Muscle of leg (tissue), 11 donors: Measurements from ENCODE around the gene DIS3L2. TPM values are rescaled to one million over a fixed set of nuclear protein-coding genes. Genes with fewer than 3 reads are reported as not detected.
"Not testable (repeated sequence)": the region's sequence is repeated elsewhere in the genome, so short reads cannot be mapped to it uniquely, and the experiment has no call there.

Experiments used
- DNase-seq: peaks from one replicate; pipeline ENCODE4 v3.0.0; 2013
- H3K27ac ChIP-seq: one replicate; pipeline ENCODE4 v1.5.1; 2013; ENCODE audit warnings: mild to moderate bottlenecking, low read length, control low read depth
- H3K27me3 ChIP-seq: one replicate; pipeline ENCODE4 v1.6.1; 2013; ENCODE audit warnings: low read length; ENCODE audit not compliant: control insufficient read depth, insufficient read depth
- H3K36me3 ChIP-seq: one replicate; pipeline ENCODE4 v1.6.1; 2013; ENCODE audit warnings: low read length; ENCODE audit not compliant: control insufficient read depth, insufficient read depth
- H3K4me1 ChIP-seq: one replicate; pipeline ENCODE4 v1.6.1; 2013; ENCODE audit warnings: low read length; ENCODE audit not compliant: control insufficient read depth, insufficient read depth
- H3K4me3 ChIP-seq: one replicate; pipeline ENCODE4 v1.5.1; 2013; ENCODE audit warnings: low read length, control low read depth
- H3K9me3 ChIP-seq: replicated peaks from 2 replicates; pipeline ENCODE4 v1.6.1; 2013; ENCODE audit warnings: low read depth, low read length; ENCODE audit not compliant: control insufficient read depth
- WGBS: methylation state at CpG from one replicate; pipeline ENCODE4 v1.1.5; 2013; ENCODE audit warnings: missing lambda C conversion rate; ENCODE audit not compliant: insufficient coverage; 5-methylcytosine and 5-hydroxymethylcytosine counted together
- polyA plus RNA-seq, 8 donors: library from polyadenylated mRNA; unstranded; fragments of 120-200 nt; gene quantifications; one replicate each; pipeline versions ENCODE4 v1.2.1 to v1.2.3, GENCODE V29; 2013; ENCODE audit warnings: inconsistent platforms in 1 of 8, low replicate concordance in 1 of 8; ENCODE audit not compliant: insufficient read length in 8 of 8, insufficient read depth in 1 of 8
- total RNA-seq: library from RNA; stranded (reverse); fragments of 120-200 nt; gene quantifications from one replicate; pipeline ENCODE4 v1.2.4, GENCODE V29; 2013

Gene DIS3L2
- total and polyA plus RNA-seq, 9 donors = 19.3 to 29.8 (median 24.3) TPM

GRCh38 chr2:232369126-232369951, 407.8 kb downstream of the DIS3L2 start:
- DNase-seq = no peak
- no peaks in the 10 kb centered on the region for H3K4me1 ChIP-seq
- 68% methylated on average over 7 of the region's 15 CpGs for WGBS
- no peaks in the 10 kb centered on the region for H3K36me3 ChIP-seq
- no peak overlapping the region for H3K27ac ChIP-seq
- peaks cover 4% of the 10 kb centered on the region for H3K27me3 ChIP-seq
- no peaks in the 10 kb centered on the region for H3K9me3 ChIP-seq
- no peak overlapping the region for H3K4me3 ChIP-seq

- not testable (repeated sequence) for H3K4me3 ChIP-seq, H3K27ac ChIP-seq, H3K27me3 ChIP-seq, H3K36me3 ChIP-seq, DNase-seq, H3K4me1 ChIP-seq, H3K9me3 ChIP-seq
- WGBS = no CpG with 5 or more reads among the region's 12 CpGs
Measured at GRCh38 chr2:232370007-232370406, 408.5 kb downstream of the DIS3L2 start.

- Histone ChIP-seq H3K27me3 (peaks cover 2% of the 10 kb centered on the region), H3K9me3 (no peaks in the 10 kb centered on the region), H3K36me3 (no peaks in the 10 kb centered on the region), H3K4me3 (no peak overlapping the region), H3K4me1 (no peaks in the 10 kb centered on the region), H3K27ac (no peak overlapping the region)
- WGBS = 91% methylated on average over 9 of the region's 18 CpGs
- DNase-seq = no peak
Measured at GRCh38 chr2:232372231-232373208, 411.0 kb downstream of the DIS3L2 start.

DNA sequence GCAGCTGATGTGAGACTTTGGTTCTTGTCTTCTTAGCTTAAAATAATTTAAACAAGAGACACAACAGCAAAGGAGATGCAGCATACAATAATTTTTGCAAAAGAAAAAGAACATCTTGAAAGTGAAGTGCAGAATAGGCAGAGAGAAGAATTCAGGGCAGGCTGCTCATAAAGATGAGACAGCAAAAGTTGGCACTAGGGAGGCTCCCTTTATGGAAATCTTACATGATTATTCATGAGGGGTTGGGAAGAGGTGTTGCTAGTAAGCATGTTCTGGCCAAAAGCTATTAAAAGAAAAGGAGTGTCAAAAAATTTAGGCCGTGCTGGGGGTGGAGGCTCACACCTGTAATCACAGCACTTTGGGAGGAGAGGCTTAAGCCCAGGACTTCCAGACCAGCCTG, 412.8 kb downstream of the DIS3L2 start:
- 83% methylated on average over 1 of the region's 1 CpG for WGBS
- Histone ChIP-seq H3K4me3 (no peak overlapping the region), H3K9me3 (no peaks in the 10 kb centered on the region), H3K4me1 (no peaks in the 10 kb centered on the region), H3K36me3 (no peaks in the 10 kb centered on the region), H3K27me3 (peaks cover 5% of the 10 kb centered on the region), H3K27ac (no peak overlapping the region)
- no peak for DNase-seq

DNA sequence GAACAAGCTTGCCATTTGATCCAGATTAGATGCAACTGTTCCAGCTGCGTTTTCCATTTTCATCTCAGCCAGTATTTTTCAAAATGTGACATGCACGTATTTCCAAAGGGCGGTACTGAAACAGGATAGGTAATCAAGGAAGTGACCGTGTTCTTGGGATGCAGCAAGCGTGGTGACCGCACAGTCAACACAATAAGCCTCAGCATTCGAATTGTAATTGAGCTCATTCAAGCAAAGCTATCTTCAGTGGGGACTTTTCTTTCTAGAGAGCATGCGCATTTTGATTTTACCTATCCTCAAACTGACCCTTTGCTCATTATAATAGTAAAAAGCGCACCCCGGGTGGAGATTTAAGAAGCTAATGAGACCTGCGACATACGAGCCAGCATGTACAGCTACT, 413.7 kb downstream of the DIS3L2 start:
- Histone ChIP-seq H3K27ac (no peak overlapping the region), H3K27me3 (peaks cover 5% of the 10 kb centered on the region), H3K4me1 (no peaks in the 10 kb centered on the region), H3K36me3 (no peaks in the 10 kb centered on the region), H3K4me3 (no peak overlapping the region), H3K9me3 (no peaks in the 10 kb centered on the region)
- DNase-seq = no peak
- 48% methylated on average over 12 of the region's 12 CpGs for WGBS

- no peak overlapping the region for H3K4me3 ChIP-seq
- peaks cover 7% of the 10 kb centered on the region for H3K27me3 ChIP-seq
- no peak overlapping the region for H3K27ac ChIP-seq
- no peaks in the 10 kb centered on the region for H3K4me1 ChIP-seq
- H3K9me3 ChIP-seq = no peaks in the 10 kb centered on the region
- 74% methylated on average over 4 of the region's 4 CpGs for WGBS
- no peak for DNase-seq
- H3K36me3 ChIP-seq = no peaks in the 10 kb centered on the region
Measured at GRCh38 chr2:232376260-232376659, 414.7 kb downstream of the DIS3L2 start.

DNA sequence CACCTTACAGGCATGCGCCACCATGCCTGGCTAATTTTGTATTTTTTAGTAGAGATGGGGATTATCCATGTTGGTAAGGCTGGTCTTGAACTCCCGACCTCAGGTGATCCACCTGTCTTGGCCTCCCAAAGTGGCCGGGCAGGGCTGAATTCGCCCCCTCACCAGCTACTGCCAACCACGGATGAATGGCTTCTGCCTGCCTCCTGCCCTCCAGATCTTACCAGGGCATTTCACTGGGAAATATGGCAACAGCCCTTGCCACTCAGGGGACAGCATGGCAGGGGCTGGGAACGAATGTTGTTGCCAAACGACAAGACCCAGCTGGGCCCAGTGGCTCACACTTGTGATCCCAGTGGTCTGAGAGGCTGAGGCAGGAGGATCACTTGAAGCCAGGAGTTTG, 415.2 kb downstream of the DIS3L2 start:
- Histone ChIP-seq H3K4me3 (no peak overlapping the region), H3K27me3 (peaks cover 11% of the 10 kb centered on the region), H3K27ac (no peak overlapping the region), H3K36me3 (no peaks in the 10 kb centered on the region), H3K9me3 (no peaks in the 10 kb centered on the region), H3K4me1 (no peaks in the 10 kb centered on the region)
- WGBS = 85% methylated on average over 7 of the region's 7 CpGs
- DNase-seq = no peak

DNA sequence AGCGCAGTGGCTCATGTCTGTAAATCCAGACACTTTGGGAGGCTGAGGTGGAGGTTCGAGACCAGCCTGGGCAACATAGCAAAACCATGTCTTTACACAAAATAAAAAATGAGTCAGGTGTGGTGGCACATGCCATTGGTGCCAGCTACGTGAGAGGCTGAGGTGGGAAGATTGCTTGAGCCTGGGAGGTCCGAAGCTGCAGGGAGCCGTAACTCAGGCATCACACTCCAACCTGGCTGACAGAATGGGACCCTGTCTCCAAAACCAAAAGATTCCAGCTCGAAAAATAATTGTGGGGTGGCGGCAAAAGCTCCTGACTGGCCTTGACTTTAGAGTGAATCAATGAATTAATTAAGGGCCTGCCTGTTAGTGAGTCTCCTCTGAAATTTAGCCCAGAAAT, 415.8 kb downstream of the DIS3L2 start:
- no peak for DNase-seq
- H3K27ac ChIP-seq = no peak overlapping the region
- no peaks in the 10 kb centered on the region for H3K4me1 ChIP-seq
- WGBS = 71% methylated on average over 2 of the region's 7 CpGs
- peaks cover 17% of the 10 kb centered on the region for H3K27me3 ChIP-seq
- H3K36me3 ChIP-seq = no peaks in the 10 kb centered on the region
- H3K4me3 ChIP-seq = no peak overlapping the region
- no peaks in the 10 kb centered on the region for H3K9me3 ChIP-seq

DNA sequence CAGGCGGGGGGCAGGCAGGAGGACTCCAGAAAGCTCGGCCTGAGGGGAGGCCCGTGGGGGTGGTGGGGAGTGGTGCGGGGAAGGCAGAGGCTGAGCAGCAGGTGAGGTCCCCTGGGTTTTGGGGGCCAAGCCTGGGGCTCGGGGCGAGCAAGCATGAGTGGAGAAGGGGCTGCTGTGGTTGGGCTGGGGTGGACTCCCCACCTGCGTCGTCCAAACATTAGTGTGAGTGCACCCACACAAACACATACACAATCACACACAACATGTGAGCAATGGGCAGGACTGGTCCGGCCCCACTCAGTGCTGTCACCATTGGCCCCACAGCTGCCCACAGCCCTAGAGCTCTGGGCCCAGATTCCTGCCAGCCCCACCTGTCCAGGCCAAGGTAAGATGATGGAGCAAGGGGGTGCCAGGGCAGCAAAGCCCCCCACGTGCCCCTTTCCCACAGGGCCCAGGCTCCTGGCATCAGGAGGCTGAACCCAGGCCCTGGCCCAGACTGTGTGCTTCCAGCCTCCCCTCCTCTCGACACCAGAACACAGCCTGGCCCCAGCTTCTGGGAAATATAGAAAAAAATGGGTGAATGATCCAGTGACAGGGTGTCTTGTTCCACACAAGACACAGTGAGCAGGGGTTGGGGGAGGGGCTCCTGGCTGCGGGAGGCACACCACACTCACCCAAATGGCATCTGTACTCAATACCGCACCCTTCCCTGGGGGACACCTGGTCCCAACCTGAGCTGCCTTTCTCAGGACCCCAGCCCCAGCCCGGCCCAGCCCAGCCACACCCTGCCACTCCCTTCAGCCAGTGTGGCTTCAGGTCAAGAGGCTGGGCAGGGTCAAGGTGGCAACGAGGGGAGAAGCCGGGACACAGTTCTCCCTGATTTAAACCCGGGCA, 416.6 kb downstream of the DIS3L2 start:
- no peak for DNase-seq
- H3K27me3 ChIP-seq = peaks cover 24% of the 10 kb centered on the region
- 68% methylated on average over 11 of the region's 17 CpGs for WGBS

More for the DNA sequence above, 416.6 kb downstream of the DIS3L2 start:
- H3K27ac ChIP-seq = no peak overlapping the region
- H3K9me3 ChIP-seq = no peaks in the 10 kb centered on the region
- H3K4me1 ChIP-seq = no peaks in the 10 kb centered on the region
- no peaks in the 10 kb centered on the region for H3K36me3 ChIP-seq
- H3K4me3 ChIP-seq = no peak overlapping the region
